Nephron (organoid): ENCODE measurements around the gene SHROOM1.

Experiments
- H3K27ac Mint-ChIP-seq, 3 experiments: 2 replicates each; pipeline ENCODE4 v1.8.0; 2020; ENCODE audit warnings: mixed read lengths in 3 of 3, mild to moderate bottlenecking in 2 of 3, moderate library complexity in 1 of 3
- H3K27me3 Mint-ChIP-seq: 2 replicates; pipeline ENCODE4 v1.8.0; 2021; ENCODE audit warnings: low read depth, mild to moderate bottlenecking, moderate library complexity, mixed read lengths
- H3K36me3 Mint-ChIP-seq: 2 replicates; pipeline ENCODE4 v1.8.0; 2020; ENCODE audit warnings: low read depth, mixed read lengths
- H3K4me1 Mint-ChIP-seq: 2 replicates; pipeline ENCODE4 v1.8.0; 2020; ENCODE audit warnings: mixed read lengths
- H3K4me3 Mint-ChIP-seq, 3 experiments: 2 replicates each; pipeline ENCODE4 v1.8.0; 2020; ENCODE audit warnings: mild to moderate bottlenecking in 3 of 3, mixed read lengths in 3 of 3, moderate library complexity in 2 of 3
- H3K9me3 Mint-ChIP-seq: 2 replicates; pipeline ENCODE4 v1.8.0; 2020; ENCODE audit warnings: mixed read lengths
- CTCF ChIP-seq, 3 experiments: fragments of 200-600 bp; sonication (generic); IDR thresholded peaks; one replicate each; pipeline ENCODE4 v1.5.0; 2021; ENCODE audit warnings: antibody characterized with exemption in 3 of 3; ENCODE audit not compliant: unreplicated experiment in 3 of 3

SHROOM1 gene

GRCh38 chr5:132821791-132822190 lies 8.7 kb downstream of the SHROOM1 start:
- no peak for TF ChIP-seq CTCF (IDR thresholded peaks at IDR 0.05; ENCODE audit: unreplicated experiment in 3 of 3)
- no peaks in the 10 kb centered on the region for H3K9me3 Mint-ChIP-seq
- no peaks in the 10 kb centered on the region for H3K36me3 Mint-ChIP-seq
- peaks cover 70% of the 10 kb centered on the region for H3K27me3 Mint-ChIP-seq
- peak overlapping the region in 2 of 3 experiments; percentile 16 to 31 for H3K4me3 Mint-ChIP-seq
- H3K4me1 Mint-ChIP-seq, result peaks cover 13% of the 10 kb centered on the region
- no peak overlapping the region for H3K27ac Mint-ChIP-seq

- no peak for TF ChIP-seq CTCF (IDR thresholded peaks at IDR 0.05; ENCODE audit: unreplicated experiment in 3 of 3)
- Mint-ChIP-seq H3K4me3 (no peak overlapping the region), H3K27ac (no peak overlapping the region), H3K36me3 (no peaks in the 10 kb centered on the region), H3K27me3 (peaks cover 70% of the 10 kb centered on the region), H3K4me1 (peaks cover 13% of the 10 kb centered on the region), H3K9me3 (no peaks in the 10 kb centered on the region)
Observed at GRCh38 chr5:132821350-132821749, 9.1 kb downstream of the SHROOM1 start.

GRCh38 chr5:132820162-132820754 lies 10.2 kb downstream of the SHROOM1 start:
- Mint-ChIP-seq H3K9me3 (no peaks in the 10 kb centered on the region), H3K36me3 (no peaks in the 10 kb centered on the region), H3K27ac (no peak overlapping the region), H3K4me3 (peak overlapping the region in 2 of 3 experiments; percentile 9 to 51), H3K27me3 (peaks cover 72% of the 10 kb centered on the region), H3K4me1 (peaks cover 13% of the 10 kb centered on the region)
- TF ChIP-seq CTCF (IDR thresholded peaks at IDR 0.05; ENCODE audit: unreplicated experiment in 3 of 3), result peak; percentile 82 to 85 (median 84)

GRCh38 chr5:132819468-132819867 lies 11.0 kb downstream of the SHROOM1 start:
- peaks cover 13% of the 10 kb centered on the region for H3K4me1 Mint-ChIP-seq
- H3K27me3 Mint-ChIP-seq, result peaks cover 71% of the 10 kb centered on the region
- H3K4me3 Mint-ChIP-seq, result no peak overlapping the region
- no peaks in the 10 kb centered on the region for H3K36me3 Mint-ChIP-seq
- TF ChIP-seq CTCF (IDR thresholded peaks at IDR 0.05; ENCODE audit: unreplicated experiment in 3 of 3), result no peak
- no peaks in the 10 kb centered on the region for H3K9me3 Mint-ChIP-seq
- no peak overlapping the region for H3K27ac Mint-ChIP-seq

GRCh38 chr5:132817011-132817410 lies 13.4 kb downstream of the SHROOM1 start:
- H3K4me3 Mint-ChIP-seq, result no peak overlapping the region
- H3K9me3 Mint-ChIP-seq, result no peaks in the 10 kb centered on the region
- H3K27ac Mint-ChIP-seq, result peak overlapping the region in 1 of 3 experiments; percentile 15
- peaks cover 71% of the 10 kb centered on the region for H3K27me3 Mint-ChIP-seq
- no peaks in the 10 kb centered on the region for H3K36me3 Mint-ChIP-seq
- TF ChIP-seq CTCF (IDR thresholded peaks at IDR 0.05; ENCODE audit: unreplicated experiment in 3 of 3), result no peak
- H3K4me1 Mint-ChIP-seq, result peaks cover 19% of the 10 kb centered on the region

GRCh38 chr5:132816554-132816953 lies 13.9 kb downstream of the SHROOM1 start:
- peak overlapping the region in 1 of 3 experiments; percentile 15 for H3K27ac Mint-ChIP-seq
- peaks cover 72% of the 10 kb centered on the region for H3K27me3 Mint-ChIP-seq

More at GRCh38 chr5:132816554-132816953, 13.9 kb downstream of the SHROOM1 start:
- no peak for TF ChIP-seq CTCF (IDR thresholded peaks at IDR 0.05; ENCODE audit: unreplicated experiment in 3 of 3)
- Mint-ChIP-seq H3K4me3 (no peak overlapping the region), H3K9me3 (no peaks in the 10 kb centered on the region), H3K4me1 (peaks cover 15% of the 10 kb centered on the region), H3K36me3 (no peaks in the 10 kb centered on the region)
